ENCODE measurements around the gene ZNF638.
A peak's percentile ranks its signal among the peaks of the same experiment; 100 is the strongest.

The ZNF638 gene

GRCh38 chr2:71472019-71472418, 140.4 kb downstream of the ZNF638 start:
- peak; percentile 56 for DNase-seq

- DNase-seq = no peak
Observed at GRCh38 chr2:71473346-71474031, 141.9 kb downstream of the ZNF638 start.

GRCh38 chr2:71474116-71474743, 142.6 kb downstream of the ZNF638 start:
- no peak for DNase-seq

- DNase-seq = no peak
Observed at GRCh38 chr2:71474744-71475397, 143.3 kb downstream of the ZNF638 start.

GRCh38 chr2:71476495-71476894, 144.9 kb downstream of the ZNF638 start:
- no peak for DNase-seq

GRCh38 chr2:71477231-71477691, 145.7 kb downstream of the ZNF638 start:
- DNase-seq = no peak

GRCh38 chr2:71478806-71479205, 147.2 kb downstream of the ZNF638 start:
- no peak for DNase-seq

GRCh38 chr2:71479261-71479660, 147.7 kb downstream of the ZNF638 start:
- no peak for DNase-seq

- no peak for DNase-seq
Observed at GRCh38 chr2:71481111-71481510, 149.5 kb downstream of the ZNF638 start.

- DNase-seq = no peak
Observed at GRCh38 chr2:71482055-71482454, 150.5 kb downstream of the ZNF638 start.

GRCh38 chr2:71483246-71483645, 151.7 kb downstream of the ZNF638 start:
- DNase-seq = no peak

GRCh38 chr2:71484354-71484753, 152.8 kb downstream of the ZNF638 start:
- no peak for DNase-seq
